Fibroblast of lung (primary cell): Measurements from ENCODE around the gene CYYR1. TPM values are rescaled to one million over a fixed set of nuclear protein-coding genes. Genes with fewer than 3 reads are reported as not detected.
A peak's percentile ranks its signal among the peaks of the same experiment; 100 is the strongest.

ENCODE experiments used
- DNase-seq, 2 donors: peaks; one replicate each; pipeline versions ENCODE4 v3.0.0 to v3.0.0-alpha.2; 2010; ENCODE audit warnings: low read depth in 2 of 2
- H2AFZ ChIP-seq: 2 replicates; pipeline ENCODE4 v1.5.1; 2012; ENCODE audit warnings: low read length, control low read depth, inconsistent platforms
- H3K27ac ChIP-seq: 2 replicates; pipeline ENCODE4 v1.5.1; 2011; ENCODE audit warnings: low read length, control low read depth; ENCODE audit not compliant: insufficient read depth
- H3K27me3 ChIP-seq: 2 replicates; pipeline ENCODE4 v1.5.1; 2011; ENCODE audit warnings: mild to moderate bottlenecking, low read length; ENCODE audit not compliant: control insufficient read depth, insufficient read depth
- H3K36me3 ChIP-seq: 2 replicates; pipeline ENCODE4 v1.5.1; 2011; ENCODE audit warnings: low read length; ENCODE audit not compliant: control insufficient read depth, insufficient read depth
- H3K4me1 ChIP-seq: 2 replicates; pipeline ENCODE4 v1.5.1; 2011; ENCODE audit warnings: low read length; ENCODE audit not compliant: control insufficient read depth, insufficient read depth; ENCODE audit errors: extremely low read depth
- H3K4me2 ChIP-seq: 2 replicates; pipeline ENCODE4 v1.5.1; 2011; ENCODE audit warnings: low read length, control low read depth; ENCODE audit not compliant: insufficient read depth; ENCODE audit errors: extremely low read depth
- H3K4me3 ChIP-seq, 4 experiments: fragments of 200-600 bp in 1 of 4; sonication (generic) in 1 of 4; replicated peaks in 1 of 4; 2 replicates each; pipeline ENCODE4 v1.5.1; 2011 to 2016; ENCODE audit warnings: low read length in 4 of 4, low read depth in 3 of 4, mild to moderate bottlenecking in 3 of 4, control low read depth in 2 of 4, inconsistent platforms in 1 of 4, mixed read lengths in 1 of 4; ENCODE audit not compliant: insufficient read depth in 1 of 4; ENCODE audit errors: control extremely low read depth in 1 of 4
- H3K79me2 ChIP-seq: 2 replicates; pipeline ENCODE4 v1.5.1; 2012; ENCODE audit warnings: mild to moderate bottlenecking, low read length, inconsistent platforms; ENCODE audit not compliant: control insufficient read depth, insufficient read depth
- H3K9ac ChIP-seq: 2 replicates; pipeline ENCODE4 v1.5.1; 2011; ENCODE audit warnings: mild to moderate bottlenecking, low read length, control low read depth; ENCODE audit not compliant: insufficient read depth
- H3K9me3 ChIP-seq: 2 replicates; pipeline ENCODE4 v1.5.1; 2012; ENCODE audit warnings: low read depth, low read length; ENCODE audit not compliant: control insufficient read depth, insufficient read depth
- H4K20me1 ChIP-seq: 2 replicates; pipeline ENCODE4 v1.5.1; 2011; ENCODE audit warnings: low read length; ENCODE audit not compliant: control insufficient read depth, insufficient read depth; ENCODE audit errors: extremely low read depth
- CTCF ChIP-seq, 2 donors: IDR thresholded peaks in 1 of 2; conservative IDR thresholded peaks in 1 of 2; 1 replicate in 1 of 2; 2 replicates in 1 of 2; pipeline ENCODE4 v1.5.1; 2011 to 2012; ENCODE audit warnings: low read length in 2 of 2, control low read depth in 1 of 2, inconsistent platforms in 1 of 2, low read depth in 1 of 2, mild to moderate bottlenecking in 1 of 2
- EZH2 ChIP-seq: IDR thresholded peaks from 2 replicates; pipeline ENCODE4 v1.5.1; 2012; ENCODE audit warnings: low read length, control low read depth, mild to moderate bottlenecking; ENCODE audit errors: missing control alignments
- polyA plus RNA-seq, 2 donors: library from polyadenylated mRNA; depleted of rRNA in 1 of 2; stranded (reverse) in 1 of 2; unstranded in 1 of 2; fragments of >200 nt; gene quantifications; 2 replicates each; pipeline ENCODE4 v1.2.1, GENCODE V29; 2011 to 2012; ENCODE audit warnings: missing spikeins in 1 of 2
- total RNA-seq: library from RNA; depleted of rRNA; stranded (reverse); fragments of >200 nt; gene quantifications from 2 replicates; pipeline ENCODE4 v1.2.1, GENCODE V29; 2014

The CYYR1 gene
- total and polyA plus RNA-seq, 2 donors (not counting 1 experiment from before 2014, with no cell fraction given): 0.17 TPM; not detected in 1

- Histone ChIP-seq H3K4me1 (no peaks in the 10 kb centered on the region), H3K4me3 (no peak overlapping the region)
- no peak for TF ChIP-seq CTCF (conservative IDR thresholded peaks at IDR 0.05 in 1 of 2, IDR thresholded peaks at IDR 0.05 in 1 of 2; ENCODE audit: low read depth in 1 of 2, low read length in 2 of 2)
- no peak for TF ChIP-seq EZH2
Observed at GRCh38 chr21:26540651-26541050, 32.4 kb downstream of the CYYR1 start.

GRCh38 chr21:26539566-26539965 lies 33.5 kb downstream of the CYYR1 start:
- Histone ChIP-seq H3K36me3 (no peaks in the 10 kb centered on the region), H2AFZ (no peak overlapping the region), H3K27ac (no peak overlapping the region), H3K9me3 (no peaks in the 10 kb centered on the region), H3K4me1 (no peaks in the 10 kb centered on the region), H3K9ac (no peak overlapping the region), H4K20me1 (no peaks in the 10 kb centered on the region), H3K79me2 (no peaks in the 10 kb centered on the region), H3K4me2 (no peak overlapping the region), H3K4me3 (no peak overlapping the region), H3K27me3 (no peaks in the 10 kb centered on the region)
- TF ChIP-seq CTCF (conservative IDR thresholded peaks at IDR 0.05 in 1 of 2, IDR thresholded peaks at IDR 0.05 in 1 of 2; ENCODE audit: low read depth in 1 of 2, low read length in 2 of 2) (no peak), EZH2 (no peak)
- DNase-seq: no peak

More at GRCh38 chr21:26540651-26541050, 32.4 kb downstream of the CYYR1 start:
- Histone ChIP-seq H3K27ac (no peak overlapping the region), H3K36me3 (no peaks in the 10 kb centered on the region), H4K20me1 (no peaks in the 10 kb centered on the region), H3K9ac (no peak overlapping the region), H3K79me2 (no peaks in the 10 kb centered on the region), H3K4me2 (no peak overlapping the region), H3K9me3 (no peaks in the 10 kb centered on the region), H3K27me3 (no peaks in the 10 kb centered on the region), H2AFZ (no peak overlapping the region)
- peak in 1 of 2 donors; percentile 12 for DNase-seq

GRCh38 chr21:26534517-26534916 lies 38.6 kb downstream of the CYYR1 start:
- TF ChIP-seq CTCF (conservative IDR thresholded peaks at IDR 0.05 in 1 of 2, IDR thresholded peaks at IDR 0.05 in 1 of 2; ENCODE audit: low read depth in 1 of 2, low read length in 2 of 2) (no peak), EZH2 (no peak)
- Histone ChIP-seq H3K27me3 (no peaks in the 10 kb centered on the region), H3K36me3 (no peaks in the 10 kb centered on the region), H4K20me1 (no peaks in the 10 kb centered on the region), H3K79me2 (no peaks in the 10 kb centered on the region), H2AFZ (no peak overlapping the region), H3K9ac (no peak overlapping the region), H3K4me2 (no peak overlapping the region), H3K4me3 (no peak overlapping the region), H3K9me3 (no peaks in the 10 kb centered on the region), H3K27ac (no peak overlapping the region), H3K4me1 (no peaks in the 10 kb centered on the region)
- DNase-seq: no peak
